A673 (cell line): ENCODE data around the gene UBE2D3. TPM values are rescaled to one million over a fixed set of nuclear protein-coding genes. Genes with fewer than 3 reads are reported as not detected.

ENCODE experiments used
- BruUV-seq: library from RNA; stranded (reverse); fragments of 400-500 nt; replicated peaks from 2 replicates; lab custom pipeline; 2021; lab: Mats Ljungman, UMichigan
- CTCF ChIA-PET: fragments of 300-600 bp; sonication (Branson Sonifier 250); formaldehyde crosslinking; loops from one replicate; lab custom pipeline; 2022; ENCODE audit warnings: antibody characterized with exemption; lab: Charles Lee
- POLR2A ChIA-PET: fragments of 300-600 bp; sonication (Branson Sonifier 250); formaldehyde crosslinking; loops from one replicate; lab custom pipeline; 2022; ENCODE audit warnings: antibody characterized with exemption; ENCODE audit not compliant: low non-redundant PET; lab: Charles Lee
- DNase-seq: peaks from one replicate; pipeline ENCODE4 v3.0.0-alpha.2; 2015; ENCODE audit warnings: low spot score
- H3K27ac ChIP-seq: fragments of 200-600 bp; sonication (generic); 2 replicates; pipeline ENCODE4 v1.5.1; 2016; ENCODE audit warnings: mixed run types, low read depth, mild to moderate bottlenecking, mixed read lengths, antibody characterized with exemption, low read length; ENCODE audit not compliant: poor library complexity, severe bottlenecking
- H3K27me3 ChIP-seq: fragments of 200-600 bp; sonication (generic); replicated peaks from 2 replicates; pipeline ENCODE4 v1.6.1; 2017; ENCODE audit warnings: mixed run types, low read depth, mild to moderate bottlenecking, mixed read lengths, antibody characterized with exemption, low read length; ENCODE audit not compliant: insufficient read depth, poor library complexity
- H3K36me3 ChIP-seq: fragments of 200-600 bp; sonication (generic); 2 replicates; pipeline ENCODE4 v1.6.1; 2016; ENCODE audit warnings: mixed run types, mild to moderate bottlenecking, mixed read lengths, antibody characterized with exemption, low read length; ENCODE audit not compliant: insufficient read depth, poor library complexity, severe bottlenecking
- H3K4me1 ChIP-seq: fragments of 200-600 bp; sonication (generic); 2 replicates; pipeline ENCODE4 v1.6.1; 2017; ENCODE audit warnings: mixed run types, mild to moderate bottlenecking, mixed read lengths, antibody characterized with exemption, low read length; ENCODE audit not compliant: insufficient read depth, poor library complexity, severe bottlenecking
- H3K4me3 ChIP-seq: fragments of 200-600 bp; sonication (generic); 2 replicates; pipeline ENCODE4 v1.5.1; 2016; ENCODE audit warnings: low read depth, mixed run types, mild to moderate bottlenecking, mixed read lengths, low read length; ENCODE audit not compliant: poor library complexity, severe bottlenecking
- H3K9me3 ChIP-seq: fragments of 200-600 bp; sonication (generic); 2 replicates; pipeline ENCODE4 v1.6.1; 2016; ENCODE audit warnings: mixed run types, low read depth, mild to moderate bottlenecking, mixed read lengths, antibody characterized with exemption, low read length; ENCODE audit not compliant: poor library complexity, severe bottlenecking
- CTCF ChIP-seq: fragments of 300-800, 200-600 bp; sonication (generic); conservative IDR thresholded peaks from 2 replicates; pipeline ENCODE4 v1.5.1; 2017; ENCODE audit warnings: low read depth, mild to moderate bottlenecking, antibody characterized with exemption, low read length, moderate library complexity, mixed read lengths
- EZH2 ChIP-seq: fragments of 200-600 bp; sonication (generic); IDR thresholded peaks from 2 replicates; pipeline ENCODE4 v1.6.1; 2017; ENCODE audit warnings: borderline replicate concordance, low read depth, mild to moderate bottlenecking, mixed read lengths, antibody characterized with exemption, low read length; ENCODE audit not compliant: poor library complexity, severe bottlenecking
- intact Hi-C: fragments of 100-400 bp; cut with micrococcal nuclease; formaldehyde crosslinking; loops from one replicate; pipeline ENCODE4 v1.10.0; 2022; ENCODE audit not compliant: unreplicated experiment
- total RNA-seq: library from RNA; stranded (reverse); gene quantifications from 2 replicates; pipeline ENCODE4 v1.2.3, GENCODE V29; 2021

Gene UBE2D3
- total RNA-seq, 1 experiment from 2014 or later = 378 TPM

- H3K27ac ChIP-seq = no peak overlapping the region
- no peaks in the 10 kb centered on the region for H3K9me3 ChIP-seq
- H3K4me3 ChIP-seq = no peak overlapping the region
- no peak for TF ChIP-seq CTCF
- no TSS peak for BruUV-seq
- intact Hi-C loops = no loop called here
- peaks cover 5% of the 10 kb centered on the region for H3K4me1 ChIP-seq
- ChIA-PET POLR2A (no interaction called here), CTCF (interaction anchor here (0.6 kb wide), 1 partner anchor 13 kb away, joined by 3 read pairs; no protein-coding TSS in a partner anchor)
- no peak for DNase-seq
- no peaks in the 10 kb centered on the region for H3K27me3 ChIP-seq
- peaks cover 47% of the 10 kb centered on the region for H3K36me3 ChIP-seq
Observed at GRCh38 chr4:102809691-102810090, 17.7 kb downstream of the UBE2D3 start.

DNA sequence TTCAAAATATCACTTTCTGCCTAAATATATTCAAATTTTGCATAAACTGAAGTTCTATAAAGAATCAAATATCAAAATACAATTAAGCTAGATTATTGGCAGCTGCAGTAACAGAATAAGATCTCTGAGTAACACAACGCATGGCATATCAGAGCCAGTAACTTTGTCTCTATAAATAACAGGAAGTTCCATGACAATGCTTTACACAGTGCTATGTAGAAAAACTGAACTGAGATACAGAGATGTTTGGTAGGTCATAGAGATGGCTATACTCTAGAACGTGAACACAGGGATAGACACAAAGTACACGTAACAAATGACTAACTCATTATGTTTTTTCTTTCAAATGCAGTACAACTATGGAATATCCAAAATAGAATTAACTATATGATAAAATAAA is 18.2 kb downstream of the UBE2D3 start:
- Histone ChIP-seq H3K27me3 (no peaks in the 10 kb centered on the region), H3K4me1 (peaks cover 5% of the 10 kb centered on the region), H3K9me3 (no peaks in the 10 kb centered on the region), H3K36me3 (peaks cover 51% of the 10 kb centered on the region), H3K27ac (no peak overlapping the region), H3K4me3 (no peak overlapping the region)
- intact Hi-C loops = no loop called here
- BruUV-seq = no TSS peak
- CTCF ChIA-PET = interaction anchor here (0.6 kb wide), 1 partner anchor 13 kb away, joined by 3 read pairs; no protein-coding TSS in a partner anchor
- DNase-seq = no peak
- TF ChIP-seq CTCF = no peak
- no peak for TF ChIP-seq EZH2
- POLR2A ChIA-PET = no interaction called here

GRCh38 chr4:102808009-102808408 is 19.3 kb downstream of the UBE2D3 start:
- TF ChIP-seq CTCF (no peak), EZH2 (no peak)
- H3K27me3 ChIP-seq = no peaks in the 10 kb centered on the region
- no peak overlapping the region for H3K4me3 ChIP-seq
- intact Hi-C loops = no loop called here
- ChIA-PET CTCF (no interaction called here), POLR2A (no interaction called here)
- no peak for DNase-seq
- no peaks in the 10 kb centered on the region for H3K9me3 ChIP-seq
- no TSS peak for BruUV-seq
- H3K4me1 ChIP-seq = peaks cover 3% of the 10 kb centered on the region
- no peak overlapping the region for H3K27ac ChIP-seq
- peaks cover 62% of the 10 kb centered on the region for H3K36me3 ChIP-seq
